ENCODE measurements around the gene BICC1.

BICC1 gene

GRCh38 chr10:58823983-58824382 is 311.3 kb downstream of the BICC1 start:
- no peak for DNase-seq (ENCODE audit: low read depth in 2 of 2)

GRCh38 chr10:58824396-58824795 is 311.7 kb downstream of the BICC1 start:
- DNase-seq (ENCODE audit: low read depth in 2 of 2) = no peak

GRCh38 chr10:58826694-58827093 is 314.0 kb downstream of the BICC1 start:
- DNase-seq (ENCODE audit: low read depth in 2 of 2) = no peak

DNA sequence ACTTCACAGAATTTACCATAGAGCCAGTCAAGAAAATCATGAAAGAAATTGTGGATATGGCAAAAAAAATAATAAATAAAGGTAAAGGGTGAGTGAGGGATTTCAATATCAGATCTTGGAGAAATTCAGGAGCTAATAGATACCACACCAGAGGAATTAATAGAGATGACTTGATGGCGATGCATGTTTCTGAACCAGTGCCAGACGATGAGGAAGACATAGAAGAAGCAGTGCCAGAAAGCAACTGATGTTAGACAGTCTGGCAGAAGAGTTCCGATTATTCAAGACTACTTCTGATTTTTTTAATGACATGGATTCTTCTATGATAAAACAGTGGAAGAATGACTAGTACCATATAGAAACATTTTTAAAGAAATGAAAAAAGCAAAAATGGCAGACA is 314.7 kb downstream of the BICC1 start:
- DNase-seq (ENCODE audit: low read depth in 2 of 2) = no peak

DNA sequence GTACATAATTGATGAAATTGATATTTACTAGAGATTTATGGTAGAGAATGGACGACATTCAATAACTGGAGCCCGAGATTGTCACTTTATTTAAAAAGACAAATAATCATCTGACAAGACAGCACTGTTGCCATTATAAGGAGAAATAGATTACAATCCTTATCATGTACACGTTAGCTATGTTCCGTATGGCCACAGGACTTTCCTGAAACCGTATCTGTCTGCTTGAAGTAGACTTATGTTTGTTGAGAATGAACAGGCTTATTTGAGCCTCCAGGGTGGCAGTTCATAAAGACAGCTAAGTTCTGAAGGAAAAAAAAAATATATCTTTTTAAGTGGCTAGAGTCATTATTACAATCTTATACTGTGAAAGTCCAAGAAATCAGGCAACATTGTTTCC is 317.2 kb downstream of the BICC1 start:
- no peak for DNase-seq (ENCODE audit: low read depth in 2 of 2)

- no peak for DNase-seq (ENCODE audit: low read depth in 2 of 2)
Measured at GRCh38 chr10:58830697-58831096, 318.0 kb downstream of the BICC1 start.

GRCh38 chr10:58833771-58834561 is 321.3 kb downstream of the BICC1 start:
- no peak for DNase-seq (ENCODE audit: low read depth in 2 of 2)

- DNase-seq (ENCODE audit: low read depth in 2 of 2) = no peak
Measured at GRCh38 chr10:58836176-58836700, 323.6 kb downstream of the BICC1 start.

- no peak for DNase-seq (ENCODE audit: low read depth in 2 of 2)
Measured at GRCh38 chr10:58836991-58837575, 324.4 kb downstream of the BICC1 start.

GRCh38 chr10:58837826-58838225 is 325.2 kb downstream of the BICC1 start:
- no peak for DNase-seq (ENCODE audit: low read depth in 2 of 2)

DNA sequence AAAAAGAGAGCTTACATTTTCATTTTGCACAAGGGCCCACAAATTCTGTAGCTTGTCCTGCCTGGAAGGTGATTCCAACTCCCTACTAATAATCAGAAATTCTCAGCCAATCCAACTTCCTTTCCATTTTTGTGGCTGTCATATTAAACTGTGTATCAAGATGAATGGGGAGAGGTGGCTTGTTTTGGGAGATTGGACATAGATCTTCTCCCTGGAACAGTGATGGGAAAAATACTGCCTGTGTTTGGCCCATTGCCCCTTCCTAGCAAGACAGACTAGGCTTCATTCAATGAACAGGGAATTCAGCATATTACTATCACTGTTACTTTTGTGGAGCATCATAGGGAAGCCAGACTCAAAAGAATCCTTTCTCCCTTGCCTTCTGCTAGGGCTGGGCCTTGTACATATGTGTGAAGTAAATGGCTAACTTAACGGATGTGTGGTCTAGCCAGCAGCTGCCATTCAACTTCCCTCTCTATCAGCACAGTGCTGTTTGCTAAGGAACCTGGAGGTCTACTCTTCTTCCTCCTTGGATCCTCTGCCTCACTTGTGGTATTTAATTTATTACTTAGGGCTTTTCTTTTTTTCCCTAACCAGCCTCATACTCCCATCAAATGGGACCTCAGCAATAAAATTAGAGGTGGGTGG is 326.0 kb downstream of the BICC1 start:
- no peak for DNase-seq (ENCODE audit: low read depth in 2 of 2)

GRCh38 chr10:58839771-58840170 is 327.1 kb downstream of the BICC1 start:
- DNase-seq (ENCODE audit: low read depth in 2 of 2) = no peak

DNA sequence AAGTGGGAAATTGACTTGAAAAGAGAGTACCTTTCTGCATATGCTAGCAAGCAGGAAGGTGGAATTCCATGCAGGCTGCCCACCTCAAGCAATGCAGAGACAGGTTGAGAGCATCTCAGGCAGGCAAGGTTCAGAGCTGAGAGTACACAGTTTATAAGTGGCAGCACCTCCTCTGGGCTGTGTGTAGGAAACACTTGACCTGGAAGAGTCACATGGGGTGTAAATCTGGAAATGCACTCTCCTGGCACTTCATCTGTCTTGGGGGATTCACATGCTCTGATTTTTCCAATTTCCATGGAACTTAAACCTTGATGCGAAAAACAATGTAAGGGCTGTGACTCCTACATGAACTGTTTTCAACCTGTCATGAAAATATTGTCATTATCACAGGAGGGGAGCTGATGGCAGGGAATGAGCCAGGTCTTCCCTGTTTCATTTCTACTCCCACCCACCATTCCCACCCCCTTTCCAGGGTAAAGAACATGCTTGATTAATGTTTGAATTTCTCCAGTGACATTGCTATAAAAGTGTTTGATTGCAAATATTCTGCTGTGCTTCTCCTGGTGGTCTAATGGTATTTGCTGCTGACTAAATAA is 328.3 kb downstream of the BICC1 start:
- no peak for DNase-seq (ENCODE audit: low read depth in 2 of 2)

DNA sequence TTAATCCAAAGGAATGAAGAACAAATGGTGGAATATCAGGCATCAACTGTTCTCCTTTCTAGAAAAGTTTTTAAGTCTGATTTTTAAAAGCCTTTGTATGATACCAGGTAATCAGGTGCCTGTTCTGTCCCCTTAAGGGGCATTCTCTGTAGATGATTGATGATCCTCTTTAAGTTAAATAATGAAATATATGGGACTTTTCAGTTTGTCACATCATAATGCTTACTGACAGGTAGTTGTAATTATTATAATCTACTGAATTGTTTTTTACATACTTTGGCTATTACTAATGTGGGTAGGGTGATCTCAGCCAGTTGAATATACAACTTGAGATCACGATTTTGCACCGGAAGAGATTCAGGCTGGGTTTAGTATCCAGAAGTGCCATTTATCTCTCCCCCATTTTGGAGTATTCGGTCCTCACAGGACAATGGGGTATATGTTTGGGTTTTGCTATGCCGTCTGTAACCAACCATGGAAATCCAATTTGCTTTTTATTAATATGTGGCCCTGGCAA is 330.2 kb downstream of the BICC1 start:
- DNase-seq (ENCODE audit: low read depth in 2 of 2) = no peak

GRCh38 chr10:58843760-58844159 is 331.1 kb downstream of the BICC1 start:
- DNase-seq (ENCODE audit: low read depth in 2 of 2) = no peak

GRCh38 chr10:58844680-58845079 is 332.0 kb downstream of the BICC1 start:
- DNase-seq (ENCODE audit: low read depth in 2 of 2) = no peak

- no peak for DNase-seq (ENCODE audit: low read depth in 2 of 2)
Measured at GRCh38 chr10:58846856-58847255, 334.2 kb downstream of the BICC1 start.

GRCh38 chr10:58851606-58852005 is 338.9 kb downstream of the BICC1 start:
- no peak for DNase-seq (ENCODE audit: low read depth in 2 of 2)

DNA sequence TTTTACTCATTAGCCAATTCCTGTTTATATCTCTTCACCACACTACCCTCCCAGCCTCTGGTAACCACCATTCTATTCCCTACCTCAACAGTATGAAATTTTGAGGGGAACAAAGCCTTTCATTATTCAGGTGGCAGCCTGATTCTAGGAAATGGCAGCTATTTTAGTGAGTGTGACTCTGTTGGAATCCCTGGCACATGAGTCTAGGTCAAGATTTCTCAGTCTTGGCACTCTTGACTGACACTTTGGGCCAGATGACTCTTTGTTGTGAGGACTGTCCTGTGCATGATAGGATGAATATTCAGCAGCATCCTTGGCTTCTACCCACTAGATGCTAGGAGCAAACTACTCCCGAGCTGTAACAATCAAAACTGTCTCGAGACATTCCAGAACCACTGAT is 341.0 kb downstream of the BICC1 start:
- no peak for DNase-seq (ENCODE audit: low read depth in 2 of 2)

- DNase-seq (ENCODE audit: low read depth in 2 of 2) = no peak
Measured at GRCh38 chr10:58854811-58855210, 342.1 kb downstream of the BICC1 start.

GRCh38 chr10:58856508-58857240 is 344.0 kb downstream of the BICC1 start:
- peak; percentile 78 to 80 for DNase-seq (ENCODE audit: low read depth in 2 of 2)

All from fibroblast of skin of left quadriceps (primary cell).